ENCODE results near the gene INPP4B.
"Not testable (repeated sequence)": the region's sequence is repeated elsewhere in the genome, so short reads cannot be mapped to it uniquely, and the experiment has no call there.

Gene INPP4B

DNA sequence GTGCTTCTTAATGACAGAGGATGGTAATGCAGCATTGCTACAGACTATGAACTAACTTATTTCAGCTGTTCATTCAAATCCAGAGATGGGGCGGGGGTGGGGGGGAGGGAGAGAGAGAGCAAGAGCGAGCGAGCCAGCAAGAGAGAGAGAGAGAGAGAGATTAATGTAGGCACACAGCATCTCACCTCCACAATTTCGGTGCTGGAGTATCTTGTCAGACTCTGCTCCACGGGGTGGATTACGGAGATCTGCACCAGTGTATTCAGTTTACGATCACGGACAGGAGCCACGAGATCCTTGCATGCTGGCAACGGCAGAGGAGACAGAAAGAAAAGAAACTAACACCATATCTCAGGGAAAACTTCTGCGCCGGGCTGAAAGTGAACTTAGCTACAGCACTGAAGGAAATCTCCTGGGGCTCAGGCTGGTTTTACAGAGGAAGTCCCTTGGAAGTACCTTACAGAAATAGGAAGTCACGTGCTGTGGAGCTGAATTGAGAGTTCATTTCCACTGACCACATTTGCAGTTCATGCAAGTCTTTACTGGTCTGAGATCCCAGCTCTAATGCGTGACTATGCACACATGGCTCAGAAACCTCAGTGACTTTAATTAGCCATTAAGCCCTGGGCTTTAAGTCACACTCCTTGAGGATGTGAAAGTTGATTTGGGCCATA, 440.9 kb downstream of the INPP4B start:
- peak; percentile 71 for DNase-seq

DNA sequence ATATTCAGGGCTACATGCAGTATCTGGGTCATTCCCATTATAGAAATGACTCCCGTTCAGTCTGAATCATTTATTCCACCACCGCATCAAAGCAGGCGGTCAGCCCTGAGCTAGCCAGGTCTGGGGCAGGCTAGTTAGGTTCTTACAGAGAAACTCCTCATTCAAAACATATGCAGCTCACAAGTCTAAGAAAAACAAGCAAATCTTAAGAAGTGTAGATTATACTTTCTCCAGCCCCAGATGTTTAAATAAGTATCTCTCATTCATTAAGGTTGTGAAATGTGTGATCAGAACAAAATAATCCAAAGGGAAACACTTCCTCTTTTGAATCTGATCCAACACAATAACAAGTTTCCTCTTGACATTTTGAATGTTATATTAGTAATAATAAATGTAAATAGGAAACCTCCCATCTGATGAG, 441.9 kb downstream of the INPP4B start:
- DNase-seq: peak; percentile 43

DNA sequence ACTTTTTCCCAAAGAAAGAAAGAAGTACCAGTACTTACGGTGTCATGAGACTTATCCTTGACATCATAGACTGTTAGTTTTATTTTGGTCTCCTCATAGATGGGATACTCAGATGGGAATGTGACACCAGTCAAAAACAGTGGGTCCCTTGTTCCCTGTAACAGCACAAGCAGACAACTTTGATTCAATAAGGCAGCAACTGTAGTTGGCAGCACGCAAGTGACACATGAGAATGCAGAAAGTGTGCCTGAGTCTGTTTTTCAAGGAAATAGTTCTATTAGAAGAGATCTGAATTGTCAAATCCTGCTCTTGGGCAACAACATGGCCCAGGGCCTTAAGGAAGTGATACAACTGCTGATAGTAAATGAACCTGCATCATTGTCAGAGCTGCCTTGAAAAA, 443.2 kb downstream of the INPP4B start:
- no peak for DNase-seq

DNA sequence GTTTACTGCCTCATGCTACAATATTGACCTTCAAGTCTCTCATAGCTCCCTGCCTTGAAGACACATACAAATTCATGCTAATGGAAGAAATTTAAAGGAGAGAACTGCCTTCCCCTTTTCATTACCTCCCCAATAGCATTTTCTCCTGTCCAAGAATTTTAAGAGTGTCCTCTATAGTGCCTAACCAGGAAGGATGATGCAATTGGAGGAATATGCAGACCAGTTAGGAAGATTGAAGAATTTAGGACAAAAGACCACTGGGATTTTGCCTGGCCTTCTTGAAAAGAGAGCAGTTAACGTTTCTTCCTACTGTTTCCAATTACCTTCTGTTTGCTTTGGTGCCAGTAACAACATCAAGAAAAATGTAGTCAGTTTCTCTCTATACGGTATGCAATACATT, 443.9 kb downstream of the INPP4B start:
- no peak for DNase-seq

DNA sequence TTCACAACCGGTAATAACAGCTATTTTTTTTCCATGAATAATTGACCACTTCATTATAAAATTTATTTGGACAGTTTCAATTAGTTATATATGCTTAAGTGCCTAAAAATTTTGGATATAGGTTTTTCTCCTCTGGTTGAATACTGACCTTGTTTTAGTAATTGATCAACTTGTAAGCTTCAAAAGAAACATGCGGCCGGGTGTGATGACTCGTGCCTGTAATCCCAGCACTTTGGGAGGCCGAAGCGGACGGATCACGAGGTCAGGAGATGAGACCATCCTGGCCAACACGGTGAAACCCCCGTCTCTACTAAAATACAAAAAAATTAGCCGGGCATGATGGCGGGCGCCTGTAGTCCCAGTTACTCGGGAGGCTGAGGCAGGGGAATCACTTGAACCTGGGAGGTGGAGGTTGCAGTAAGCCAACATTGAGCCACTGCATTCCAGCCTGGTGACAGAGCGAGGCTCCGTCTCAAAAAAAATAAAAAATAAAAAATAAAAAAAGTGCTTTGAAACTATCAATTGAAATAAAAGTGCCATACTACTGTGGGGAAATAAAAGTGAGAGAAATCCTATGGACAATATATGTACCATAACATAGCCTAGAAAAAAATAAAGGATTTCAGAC, 448.6 kb downstream of the INPP4B start:
- DNase-seq: not testable (repeated sequence)

DNA sequence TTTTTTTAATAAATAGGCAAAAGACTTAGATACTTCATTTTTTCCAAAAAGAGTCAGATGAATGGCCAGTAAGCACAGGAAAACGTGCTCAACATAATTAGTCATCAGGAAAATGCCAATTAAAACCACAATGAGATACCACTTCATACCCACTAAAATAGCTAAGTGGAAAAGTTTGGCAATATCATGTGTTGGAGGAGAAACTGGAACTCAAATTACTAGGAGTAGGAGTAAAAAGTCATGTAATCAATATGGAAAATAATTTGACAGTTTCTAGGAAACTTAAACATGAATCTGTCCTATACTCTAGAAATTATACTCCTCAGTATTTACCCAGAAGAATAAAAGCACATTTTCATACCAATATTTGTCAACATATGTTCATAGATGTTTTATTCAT, 449.8 kb downstream of the INPP4B start:
- DNase-seq: no peak

DNA sequence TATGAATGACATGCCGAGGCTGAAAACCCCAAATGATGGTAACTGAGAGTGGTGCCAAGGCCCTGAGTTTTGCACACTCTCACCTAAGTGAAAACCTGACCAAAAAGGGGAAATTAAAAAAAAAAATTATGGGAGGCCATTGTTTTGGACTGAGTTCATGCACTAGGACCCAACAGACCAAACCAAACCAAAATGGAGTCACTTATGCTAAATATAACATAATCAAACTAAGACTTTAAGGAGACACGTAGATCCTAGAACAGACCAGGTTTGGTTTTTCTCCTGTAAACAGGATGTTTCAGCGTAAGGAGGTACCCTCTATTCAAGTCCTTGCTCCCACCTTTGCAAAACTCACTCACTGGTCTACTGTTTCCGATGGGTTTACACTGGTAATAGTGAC, 453.0 kb downstream of the INPP4B start:
- DNase-seq: no peak

DNA sequence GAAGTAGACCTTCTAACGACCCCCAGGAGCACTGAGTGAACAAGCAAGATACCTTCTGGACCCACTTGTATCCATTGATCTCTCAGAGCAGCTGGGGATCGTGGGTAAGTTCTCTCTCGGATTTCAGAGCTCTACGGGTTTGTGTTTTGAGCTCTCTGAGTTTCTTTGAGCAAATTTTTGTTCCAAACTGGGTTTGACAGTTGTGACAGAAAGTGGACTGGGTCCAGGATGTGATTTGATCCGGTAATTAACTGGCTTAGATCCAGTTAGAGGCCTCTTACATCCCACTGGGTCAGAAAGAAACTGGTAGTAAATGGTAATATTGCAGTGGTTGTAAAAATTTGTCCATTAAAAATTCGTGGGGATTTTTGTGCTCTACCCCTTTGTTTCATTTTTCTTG, 459.2 kb downstream of the INPP4B start:
- no peak for DNase-seq

DNA sequence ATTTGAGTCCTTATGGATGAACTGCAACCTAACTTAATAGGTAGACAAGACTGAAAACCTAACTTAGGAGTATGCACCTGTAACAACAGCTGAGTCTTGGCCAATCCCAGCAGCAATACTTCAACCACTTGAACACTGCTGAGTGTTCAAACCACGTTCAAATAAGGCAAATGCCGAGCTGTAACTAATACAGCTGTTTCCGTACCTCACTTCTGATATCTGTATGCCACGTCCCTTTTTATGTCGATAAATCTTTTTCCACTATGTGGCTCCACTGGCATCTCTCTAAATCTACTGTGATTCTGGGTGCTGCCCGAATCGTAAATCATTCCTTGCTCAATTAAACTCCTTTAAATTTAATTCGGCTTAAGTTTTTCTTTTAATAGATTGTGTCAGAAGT, 459.7 kb downstream of the INPP4B start:
- DNase-seq: peak; percentile 49

DNA sequence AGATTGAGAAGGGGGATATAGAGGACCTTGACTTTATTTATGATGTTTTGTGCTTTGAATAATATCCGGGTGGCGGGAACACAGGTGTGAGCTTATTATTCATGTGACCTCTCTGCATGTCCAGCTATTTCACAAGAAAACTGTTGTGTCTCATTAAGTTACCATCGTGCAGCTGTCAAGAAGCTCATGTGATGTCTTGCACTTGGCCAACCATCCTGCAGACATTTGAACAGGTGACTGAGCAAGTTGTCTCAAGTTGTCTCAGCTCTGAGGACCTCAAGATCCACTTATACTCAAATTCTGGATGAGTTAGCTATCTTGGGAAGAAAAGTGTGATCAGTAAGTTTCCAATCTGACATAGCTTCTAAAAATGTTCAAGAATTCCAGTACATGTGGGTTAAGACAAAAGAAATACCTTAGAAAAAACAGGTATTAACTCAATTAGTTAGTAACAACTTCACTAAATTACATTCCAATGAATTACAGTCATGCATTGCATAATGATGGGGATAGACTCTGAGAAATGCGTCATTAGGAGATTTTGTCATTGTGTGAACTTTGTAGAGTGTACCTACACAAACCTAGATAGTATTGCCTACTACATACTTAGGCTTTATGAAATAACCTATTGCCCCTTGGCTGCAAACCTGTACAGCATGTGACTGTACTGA, 462.2 kb downstream of the INPP4B start:
- no peak for DNase-seq

DNA sequence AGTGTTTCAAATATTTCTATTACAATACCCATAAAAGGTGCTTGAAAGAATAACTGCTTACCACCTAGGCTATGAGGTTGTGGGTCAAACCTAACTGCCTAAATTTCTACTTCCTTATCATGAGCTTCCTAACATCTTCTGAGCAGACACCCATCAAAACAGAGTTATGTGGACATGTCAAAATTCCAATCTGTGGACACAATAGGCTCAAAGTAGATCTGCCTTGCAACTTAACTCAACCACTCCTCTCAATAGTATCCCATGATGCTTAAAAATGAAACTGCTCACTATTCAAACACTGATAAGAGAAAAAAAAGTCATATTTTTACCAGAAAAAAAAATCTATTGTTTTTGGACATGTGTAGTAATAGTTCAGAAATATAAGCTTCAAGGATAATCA, 462.7 kb downstream of the INPP4B start:
- no peak for DNase-seq

DNA sequence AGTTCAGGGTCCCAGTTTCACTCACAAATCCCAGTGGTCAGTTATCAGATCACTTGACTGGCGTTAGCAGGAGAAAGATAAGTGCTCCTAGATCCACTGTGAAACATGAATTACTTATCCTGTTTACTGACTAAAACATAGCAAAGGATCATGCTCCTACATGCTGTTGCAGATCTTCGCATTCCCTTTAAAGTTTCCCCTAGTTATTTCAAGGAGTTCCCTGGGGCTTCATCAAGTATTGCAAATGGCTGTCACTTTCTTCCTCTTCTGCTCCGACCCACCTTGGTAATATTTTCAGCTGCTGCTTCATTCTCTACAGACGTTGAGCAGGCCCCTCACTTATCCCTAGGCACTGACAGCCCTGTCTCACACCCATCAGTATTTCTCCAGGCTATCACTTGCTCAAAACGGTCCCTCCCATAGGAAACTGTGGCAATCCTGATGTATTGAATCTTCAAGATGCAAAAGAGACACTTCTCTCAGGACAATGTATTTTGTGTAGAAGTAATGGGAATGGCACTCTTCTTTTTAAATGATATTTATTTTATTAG, 466.0 kb downstream of the INPP4B start:
- no peak for DNase-seq

DNA sequence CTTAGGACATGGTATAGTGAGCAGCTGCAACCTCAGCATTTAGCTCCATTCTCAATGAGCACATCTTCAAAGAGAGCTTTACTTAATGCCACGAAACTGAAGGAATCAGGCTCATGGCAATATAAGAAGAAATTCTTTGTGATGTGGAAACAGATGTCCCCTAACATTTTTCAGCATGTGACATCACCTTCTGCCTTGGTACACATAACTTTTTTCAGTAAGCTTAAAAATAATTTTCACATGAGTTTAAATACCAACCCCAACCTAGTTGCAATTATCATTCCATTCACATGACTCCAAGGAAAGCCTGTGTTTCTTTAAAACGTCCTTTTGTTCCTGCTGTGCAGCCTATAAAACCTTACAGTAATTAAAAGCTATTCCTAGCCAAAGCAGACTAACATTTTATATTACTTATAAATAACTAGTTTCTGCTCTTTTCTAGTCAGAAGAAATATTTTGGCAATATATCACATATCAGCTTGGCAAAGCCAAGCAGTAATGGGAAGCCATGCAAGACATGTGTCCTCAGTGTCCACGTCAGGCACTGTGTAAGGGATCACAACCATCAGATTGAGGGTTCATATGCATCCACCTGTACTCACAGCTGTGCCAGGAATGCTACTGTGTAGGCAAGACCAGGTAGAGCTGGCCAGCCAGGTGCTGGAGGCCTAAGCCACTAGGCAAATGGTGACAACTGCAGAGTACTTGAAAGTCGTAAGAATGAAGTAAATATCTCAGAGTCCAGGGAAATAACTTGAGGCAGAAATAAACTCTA, 466.6 kb downstream of the INPP4B start:
- no peak for DNase-seq

DNA sequence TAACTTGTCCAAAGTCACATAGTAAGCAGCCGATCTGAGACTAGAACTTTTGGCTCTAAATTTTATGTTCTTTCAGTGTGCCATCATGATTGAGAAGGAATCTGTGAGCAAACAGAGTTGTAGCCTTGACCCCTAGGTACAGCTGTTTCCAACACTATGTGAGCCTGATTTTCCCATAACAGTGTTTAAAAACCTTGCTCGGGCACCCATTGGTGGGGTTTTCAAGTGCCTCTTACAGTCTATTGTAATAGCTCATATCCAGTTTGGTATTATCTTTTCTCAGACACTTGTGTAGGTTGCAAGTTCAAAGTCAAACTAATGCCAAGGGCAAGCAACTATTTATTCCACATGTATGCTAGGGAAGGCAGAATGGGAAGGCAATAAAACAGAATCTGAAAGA, 467.9 kb downstream of the INPP4B start:
- DNase-seq: no peak

DNA sequence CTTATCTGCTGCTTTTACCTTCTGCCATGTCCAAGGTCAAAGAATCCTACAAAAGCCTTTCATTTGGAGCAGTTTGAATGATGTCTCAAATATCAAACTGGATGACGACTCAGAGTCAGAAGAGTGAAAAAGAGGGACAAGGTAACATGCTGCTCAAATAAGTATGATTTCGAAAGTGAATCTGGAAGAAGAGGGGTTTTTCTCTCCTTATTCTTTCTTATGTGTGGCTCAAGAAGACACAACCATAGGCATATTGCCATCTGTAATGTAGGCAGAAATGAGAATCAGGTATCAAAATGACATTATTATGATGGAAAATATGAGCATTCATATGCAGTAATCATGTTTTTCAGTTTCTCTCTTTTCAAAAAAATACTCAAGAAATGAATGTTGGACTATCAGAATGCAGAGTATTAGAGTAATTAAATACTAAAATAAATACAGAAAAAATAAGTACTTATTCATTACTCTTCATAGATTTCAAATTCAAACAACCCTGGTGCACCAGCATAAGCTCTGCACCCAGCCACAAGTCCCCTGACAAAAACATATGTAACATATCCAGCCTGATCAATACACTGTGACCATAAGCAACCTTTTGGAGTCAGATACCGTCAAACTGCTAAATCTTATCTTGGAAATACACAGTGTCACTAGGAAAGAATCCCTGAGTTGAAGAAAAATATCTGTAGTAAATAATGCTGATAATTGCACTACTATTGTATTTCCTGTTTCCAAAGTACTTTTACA, 468.6 kb downstream of the INPP4B start:
- DNase-seq: peak; percentile 54

DNA sequence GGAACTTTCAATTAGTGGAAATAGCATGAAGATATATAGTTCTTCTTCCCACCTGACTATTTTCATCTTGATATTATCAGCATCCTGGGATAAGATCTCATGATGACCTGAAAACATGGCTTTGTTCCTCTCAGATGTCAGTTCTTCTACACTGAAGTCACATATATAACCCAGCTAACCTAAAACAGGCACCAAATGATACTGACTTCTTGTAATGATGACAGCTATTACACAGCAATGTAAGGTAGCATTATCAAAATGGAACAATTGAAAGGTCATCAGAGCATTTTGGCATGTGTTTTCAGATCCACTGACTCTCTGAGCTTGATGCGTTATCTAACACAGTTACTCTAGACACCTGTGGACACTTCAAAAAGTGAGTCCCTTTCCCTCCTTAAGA, 469.9 kb downstream of the INPP4B start:
- no peak for DNase-seq

DNA sequence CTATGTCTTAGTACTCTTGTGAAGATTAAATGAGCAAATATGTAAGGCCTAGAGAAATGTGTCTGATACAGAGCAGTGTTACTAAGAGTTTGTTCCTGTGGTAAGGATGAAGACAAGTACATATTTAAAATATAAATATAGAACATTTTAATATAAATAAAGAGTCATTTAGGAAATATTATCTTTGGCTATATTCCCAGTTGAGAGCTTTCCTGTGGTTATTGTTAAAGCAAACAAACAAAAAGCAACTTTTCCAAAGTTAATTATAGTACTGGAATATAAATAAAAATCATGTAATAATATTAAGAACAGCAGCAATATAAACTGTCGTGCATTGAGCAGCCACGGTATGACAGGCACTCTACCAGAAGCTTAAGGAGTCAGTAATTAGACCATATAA, 472.5 kb downstream of the INPP4B start:
- no peak for DNase-seq

DNA sequence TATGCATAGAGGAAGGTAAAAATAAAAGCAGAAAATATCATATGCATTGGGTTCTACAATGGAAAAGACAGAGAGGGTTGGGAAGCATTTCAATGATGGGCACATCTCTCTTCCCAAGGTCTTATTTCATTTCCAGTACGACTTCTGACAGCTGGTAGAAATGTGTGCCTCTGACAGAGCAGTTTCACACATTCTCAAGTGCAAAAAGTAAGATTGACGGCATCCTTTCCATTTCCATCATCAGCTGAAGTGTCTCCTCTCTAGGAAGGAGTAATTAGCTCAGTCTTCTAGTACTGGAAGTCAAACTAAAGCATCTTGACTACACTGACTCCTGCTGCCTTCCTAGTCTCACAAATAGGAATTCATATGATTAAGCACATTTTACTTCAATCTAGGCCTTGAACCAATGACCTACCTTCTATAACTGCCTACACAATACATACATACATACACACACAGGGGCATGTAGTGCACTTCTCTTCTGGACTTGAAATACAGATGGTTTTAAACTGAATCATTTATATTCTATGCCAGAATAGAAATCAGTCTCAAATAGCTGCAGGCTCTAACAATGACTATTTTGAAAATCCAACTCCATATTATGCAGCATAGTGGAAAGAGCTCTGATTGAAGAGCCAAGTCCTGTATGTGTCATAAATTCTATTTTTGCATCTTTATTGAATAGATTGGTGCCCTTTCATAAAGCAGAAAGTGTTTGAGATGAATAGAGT, 473.4 kb downstream of the INPP4B start:
- DNase-seq: no peak

DNA sequence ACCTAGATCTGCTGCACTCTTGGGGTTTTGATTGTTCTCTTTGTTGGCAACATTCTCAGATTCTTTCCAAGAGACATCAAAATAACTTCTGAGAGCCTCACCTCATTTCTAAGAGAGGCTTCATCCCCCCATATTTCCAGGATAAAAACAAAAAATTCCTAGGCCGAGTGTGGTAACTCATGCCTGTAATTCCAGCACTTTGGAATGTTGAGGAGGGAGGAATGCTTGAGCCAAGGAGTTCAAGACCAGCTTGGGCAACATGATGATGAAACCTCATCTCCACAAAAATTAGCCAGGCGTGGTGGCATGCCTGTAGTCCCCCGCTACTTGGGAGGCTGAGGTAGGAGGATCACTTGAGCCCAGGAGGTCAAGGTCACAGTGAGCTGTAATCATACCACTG, 477.0 kb downstream of the INPP4B start:
- DNase-seq: no peak

DNA sequence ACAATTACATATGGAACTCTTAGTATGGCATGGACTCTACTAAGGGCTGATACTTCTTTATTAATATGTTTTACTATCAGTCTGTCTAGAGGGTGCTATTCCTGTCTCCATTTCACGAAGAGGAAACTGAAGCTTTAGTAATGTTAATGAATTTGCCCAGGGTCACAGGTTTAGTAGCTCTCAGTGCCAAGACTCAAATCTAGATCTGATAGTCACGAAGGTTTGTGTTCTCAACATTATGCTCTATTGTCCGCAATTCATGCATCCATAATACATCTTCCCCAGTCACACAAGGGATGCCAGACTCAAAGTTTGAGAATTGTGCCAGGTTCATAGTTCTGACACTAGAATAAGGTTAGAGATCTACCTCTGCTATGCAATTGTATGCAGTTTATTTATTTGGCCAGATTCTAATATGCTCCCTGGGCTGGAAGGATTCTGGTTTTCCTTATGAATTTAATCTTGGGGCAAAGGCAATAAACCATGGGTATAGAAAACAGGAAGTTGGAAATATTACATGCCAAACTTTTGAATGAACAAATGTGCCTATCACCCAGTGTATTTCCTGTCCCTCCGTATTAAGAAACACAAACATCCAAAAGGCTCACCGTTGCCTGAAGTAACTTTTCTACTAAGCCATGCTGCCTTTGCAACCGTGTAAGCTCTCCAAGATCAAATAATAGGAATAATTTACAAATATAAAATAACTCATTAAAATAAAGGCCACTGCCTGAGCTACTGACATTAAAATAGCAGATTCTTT, 478.5 kb downstream of the INPP4B start:
- no peak for DNase-seq

DNA sequence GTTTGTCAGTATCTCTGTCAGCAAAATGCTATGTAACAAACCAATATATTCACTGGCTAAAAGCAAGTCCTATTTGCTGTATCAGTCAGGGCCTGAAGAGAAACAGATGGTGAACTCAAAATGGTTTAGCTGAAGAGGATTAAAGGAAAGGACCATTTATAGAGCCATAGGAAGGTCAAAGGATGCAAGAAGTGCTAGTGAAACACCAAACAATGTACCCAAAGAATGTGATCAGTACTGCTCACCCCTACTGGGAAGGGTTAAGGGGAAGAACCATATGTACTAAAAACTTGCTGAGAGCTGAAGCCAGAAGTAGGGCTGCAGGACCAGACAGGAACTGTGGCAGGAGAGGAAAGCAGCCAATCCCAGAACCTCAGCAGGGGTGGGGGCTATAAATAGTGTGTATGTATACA, 479.3 kb downstream of the INPP4B start:
- DNase-seq: no peak

All from CD4-positive, alpha-beta T cell treated with Interleukin-17A for 1 hour (primary cell).